Thyroid gland (tissue), 4 donors: ENCODE measurements around the gene RNF26. TPM values are rescaled to one million over a fixed set of nuclear protein-coding genes. Genes with fewer than 3 reads are reported as not detected.

Experiments
- DNase-seq, 2 donors: peaks; one replicate each; pipeline ENCODE4 v3.0.0-alpha.2; 2019
- H3K27ac ChIP-seq, 3 donors: fragments of 200-600 bp; sonication (generic); 1 replicate in 2 of 3; 2 replicates in 1 of 3; pipeline ENCODE4 v1.5.1; 2016 to 2019; ENCODE audit warnings: mild to moderate bottlenecking in 1 of 3, moderate library complexity in 1 of 3
- H3K27me3 ChIP-seq: fragments of 200-600 bp; sonication (generic); one replicate; pipeline ENCODE4 v1.5.1; 2019
- H3K36me3 ChIP-seq, 2 donors: fragments of 200-600 bp; sonication (generic); one replicate each; pipeline ENCODE4 v1.5.1; 2016 to 2019
- H3K4me1 ChIP-seq, 2 donors: fragments of 200-600 bp; sonication (generic); one replicate each; pipeline ENCODE4 v1.5.1; 2017 to 2019
- H3K4me3 ChIP-seq, 3 donors: fragments of 200-600 bp; sonication (generic); replicated peaks in 1 of 3; 1 replicate in 2 of 3; 2 replicates in 1 of 3; pipeline ENCODE4 v1.5.1; 2016; ENCODE audit warnings: mild to moderate bottlenecking in 1 of 3
- H3K9me3 ChIP-seq: fragments of 200-600 bp; sonication (generic); one replicate; pipeline ENCODE4 v1.5.1; 2017
- CTCF ChIP-seq, 6 experiments: fragments of 200-600 bp in 3 of 6; fragments of 450-650 bp in 3 of 6; sonication (generic) in 3 of 6; IDR thresholded peaks; one replicate each; pipeline ENCODE4 v1.5.1; 2016 to 2019; ENCODE audit warnings: antibody characterized with exemption in 6 of 6, mild to moderate bottlenecking in 2 of 6, inconsistent platforms in 1 of 6, moderate library complexity in 1 of 6
- POLR2A ChIP-seq, 2 donors: fragments of 450-650 bp; IDR thresholded peaks; one replicate each; pipeline ENCODE4 v1.6.1; 2017; ENCODE audit warnings: antibody characterized with exemption in 2 of 2, mild to moderate bottlenecking in 2 of 2, moderate library complexity in 1 of 2
- WGBS, 2 donors: methylation state at CpG; one replicate each; pipeline ENCODE4 v1.1.5; 2017; 5-methylcytosine and 5-hydroxymethylcytosine counted together
- intact Hi-C: fragments of 100-400 bp; cut with DNase I; formaldehyde crosslinking; loops from one replicate; pipeline ENCODE4 v1.15.1; 2023
- total RNA-seq, 4 donors: library from RNA; depleted of rRNA; stranded (reverse); fragments of >200 nt; gene quantifications; one replicate each; pipeline ENCODE4 v1.2.3, GENCODE V29; 2016

RNF26 gene
- total RNA-seq, 4 donors from 2014 or later: 10.1 to 18.9 (median 14.1) TPM

DNA sequence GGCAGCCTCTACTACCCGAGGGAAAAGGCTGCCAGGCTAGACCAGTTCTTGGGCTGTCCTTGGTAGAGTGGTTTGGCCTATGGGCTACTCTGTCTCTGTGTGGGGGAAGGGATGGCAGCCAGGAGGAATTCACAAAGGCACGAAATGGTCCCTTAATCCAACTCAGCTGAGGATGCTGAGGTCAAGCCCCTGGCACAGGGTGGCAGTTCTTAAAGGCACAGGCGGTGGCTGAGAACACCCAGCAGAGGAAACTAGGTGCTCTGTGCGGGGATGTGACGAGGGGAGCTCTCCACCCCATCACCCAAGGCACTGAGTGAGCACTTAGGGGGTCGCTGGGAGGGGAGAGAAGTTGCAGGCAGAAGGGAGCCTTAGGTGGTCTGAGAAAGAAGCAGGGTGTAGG lies 12.3 kb downstream of the RNF26 start, which contains the start of gene MFRP:
Gene MFRP (minus strand): TSS at position 101 of the 400 bp plus-strand sequence. CDS start 192 bp downstream, outside the sequence.
- no peaks in the 10 kb centered on the region for H3K4me1 ChIP-seq
- WGBS, 2 donors: 53 to 54% methylated on average over 5 to 6 of the region's 6 CpGs
- H3K27me3 ChIP-seq: no peaks in the 10 kb centered on the region
- intact Hi-C loops: no loop called here
- DNase-seq: no peak
- H3K36me3 ChIP-seq: no peaks in the 10 kb centered on the region
- H3K27ac ChIP-seq: no peak within 1 kb of the TSS
- TF ChIP-seq CTCF (IDR thresholded peaks at IDR 0.05) (no peak), POLR2A (IDR thresholded peaks at IDR 0.05) (no peak)
- H3K4me3 ChIP-seq: no peak within 1 kb of the TSS
- no peaks in the 10 kb centered on the region for H3K9me3 ChIP-seq

- H3K27me3 ChIP-seq: no peaks in the 10 kb centered on the region
- intact Hi-C loops: no loop called here
- H3K9me3 ChIP-seq: no peaks in the 10 kb centered on the region
- no peak overlapping the region for H3K27ac ChIP-seq
- DNase-seq: no peak
- no peaks in the 10 kb centered on the region for H3K36me3 ChIP-seq
- WGBS, 2 donors: 75 to 84% methylated on average over 2 of the region's 2 CpGs
- TF ChIP-seq CTCF (IDR thresholded peaks at IDR 0.05) (no peak), POLR2A (IDR thresholded peaks at IDR 0.05) (no peak)
- no peak overlapping the region for H3K4me3 ChIP-seq
- H3K4me1 ChIP-seq: no peaks in the 10 kb centered on the region
These were observed 12.9 kb downstream of the RNF26 start for GRCh38 chr11:119347242-119347641.

DNA sequence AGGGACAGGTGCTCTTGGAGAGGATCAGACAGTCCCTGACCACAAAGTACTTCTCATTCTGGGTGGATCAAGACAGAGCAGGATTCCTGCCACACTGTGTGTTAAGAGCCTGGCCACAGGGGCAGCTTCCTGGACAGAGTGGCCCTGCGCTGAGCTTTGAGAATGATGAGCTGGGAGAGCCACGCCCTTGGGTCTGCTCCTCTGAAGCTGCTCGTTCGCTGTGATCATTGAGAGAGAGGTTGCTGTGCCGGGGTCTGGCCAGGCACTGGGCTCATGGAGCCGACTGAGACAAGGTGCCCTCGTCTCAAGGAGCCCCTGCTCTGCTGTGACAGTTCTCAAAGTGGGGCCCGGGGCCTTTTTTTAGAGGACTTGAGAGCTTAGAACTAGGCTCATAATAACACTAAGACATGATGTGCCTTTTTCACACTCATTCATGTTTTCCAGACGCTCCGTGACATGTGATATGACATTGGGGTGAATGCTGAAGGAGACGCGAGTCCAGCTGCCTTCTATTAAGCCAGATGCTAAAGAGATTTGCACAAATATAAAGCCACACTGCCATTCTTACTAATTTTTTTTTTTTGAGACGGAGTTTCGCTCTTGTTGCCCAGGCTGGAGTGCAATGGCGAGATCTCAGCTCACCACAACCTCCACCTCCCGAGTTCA lies 13.7 kb downstream of the RNF26 start:
- TF ChIP-seq POLR2A (IDR thresholded peaks at IDR 0.05) (no peak), CTCF (IDR thresholded peaks at IDR 0.05) (no peak)
- Histone ChIP-seq H3K36me3 (no peaks in the 10 kb centered on the region), H3K9me3 (no peaks in the 10 kb centered on the region), H3K4me1 (peaks cover 0 to 4% of the 10 kb centered on the region in 2 donors), H3K27me3 (no peaks in the 10 kb centered on the region), H3K4me3 (no peak overlapping the region), H3K27ac (no peak overlapping the region)
- DNase-seq: no peak
- WGBS, 2 donors: 71 to 83% methylated on average over 12 to 15 of the region's 16 CpGs
- intact Hi-C loops: no loop called here

DNA sequence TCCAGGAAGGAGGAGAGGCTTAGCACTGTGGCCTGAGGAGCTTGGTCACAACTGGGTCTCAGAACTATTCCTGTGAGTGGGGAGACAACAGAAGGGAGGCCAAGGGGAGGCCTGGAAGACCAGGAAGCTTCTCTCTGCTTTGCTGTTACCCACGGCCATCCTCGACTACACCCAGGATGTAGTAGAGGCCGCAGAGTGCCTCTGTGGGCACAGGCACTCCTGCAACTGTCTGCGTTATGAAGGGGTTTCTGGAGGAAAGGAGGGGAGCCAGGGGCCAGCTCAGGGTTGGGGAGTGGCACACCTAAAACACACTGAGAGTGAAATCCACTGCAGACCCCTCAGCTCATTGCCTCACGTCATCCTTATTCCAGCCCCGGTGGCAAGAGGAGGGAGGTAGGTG lies 16.0 kb downstream of the RNF26 start:
- no peaks in the 10 kb centered on the region for H3K9me3 ChIP-seq
- no peak for TF ChIP-seq CTCF (IDR thresholded peaks at IDR 0.05)
- no peak for TF ChIP-seq POLR2A (IDR thresholded peaks at IDR 0.05)
- H3K27me3 ChIP-seq: no peaks in the 10 kb centered on the region
- no peak overlapping the region for H3K4me3 ChIP-seq
- DNase-seq: no peak
- intact Hi-C loops: loop anchor here (5.0 kb wide), 1 partner anchor 127 kb away; no protein-coding TSS in a partner anchor
- WGBS, 2 donors: 80 to 83% methylated on average over 6 of the region's 6 CpGs
- peaks cover 0 to 5% of the 10 kb centered on the region in 2 donors for H3K4me1 ChIP-seq
- H3K27ac ChIP-seq: no peak overlapping the region
- H3K36me3 ChIP-seq: no peaks in the 10 kb centered on the region

GRCh38 chr11:119351232-119351631 lies 16.9 kb downstream of the RNF26 start:
- 59 to 63% methylated on average over 2 of the region's 2 CpGs for WGBS, 2 donors

More at GRCh38 chr11:119351232-119351631, 16.9 kb downstream of the RNF26 start:
- H3K27me3 ChIP-seq: no peaks in the 10 kb centered on the region
- no peaks in the 10 kb centered on the region for H3K36me3 ChIP-seq
- no peak overlapping the region for H3K4me3 ChIP-seq
- intact Hi-C loops: loop anchor here (5.0 kb wide), 1 partner anchor 126 kb away; no protein-coding TSS in a partner anchor
- no peak overlapping the region for H3K27ac ChIP-seq
- TF ChIP-seq CTCF (IDR thresholded peaks at IDR 0.05): no peak
- no peak for TF ChIP-seq POLR2A (IDR thresholded peaks at IDR 0.05)
- H3K4me1 ChIP-seq: peaks cover 0 to 9% of the 10 kb centered on the region in 2 donors
- no peak for DNase-seq
- no peaks in the 10 kb centered on the region for H3K9me3 ChIP-seq
